ENCODE measurements around the gene TOR1AIP1.

TOR1AIP1 gene

GRCh38 chr1:179881642-179882252 is 338 bp upstream of the TOR1AIP1 start:
- no peak for DNase-seq

DNA sequence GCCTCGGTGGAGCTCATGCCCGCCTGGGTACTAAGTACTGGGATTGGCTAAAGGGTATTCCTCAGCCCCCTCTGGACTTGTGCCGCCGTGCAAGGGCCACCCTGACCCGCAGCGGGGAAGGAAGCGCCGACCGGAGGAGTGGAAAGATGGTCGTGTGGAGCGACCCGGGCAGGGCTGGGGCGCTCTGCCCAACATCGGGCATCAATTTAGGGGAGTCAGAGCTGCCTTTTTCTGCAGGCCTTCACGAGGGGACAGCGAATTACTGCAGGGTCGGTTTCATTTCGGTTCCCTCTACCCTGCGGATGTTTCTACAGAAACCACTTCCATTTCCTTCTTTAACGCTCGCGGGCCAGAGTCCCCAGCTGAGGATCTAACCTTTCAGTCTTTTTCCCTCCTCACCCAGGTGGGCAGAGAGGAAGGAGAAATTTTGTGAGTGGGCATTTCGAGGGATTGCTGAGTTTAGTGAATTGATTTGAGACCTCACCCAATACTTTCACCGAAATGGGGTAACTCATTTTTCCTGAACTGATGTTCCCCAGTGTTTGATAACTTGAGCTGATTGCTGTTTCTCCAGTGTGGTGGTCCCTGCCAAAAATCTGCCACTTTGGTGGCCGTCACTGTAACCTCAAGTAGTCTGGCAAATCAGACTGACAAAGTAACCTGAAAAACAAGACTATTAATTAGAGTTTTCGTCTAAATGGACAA is 1.1 kb downstream of the TOR1AIP1 start:
- DNase-seq, result no peak

DNA sequence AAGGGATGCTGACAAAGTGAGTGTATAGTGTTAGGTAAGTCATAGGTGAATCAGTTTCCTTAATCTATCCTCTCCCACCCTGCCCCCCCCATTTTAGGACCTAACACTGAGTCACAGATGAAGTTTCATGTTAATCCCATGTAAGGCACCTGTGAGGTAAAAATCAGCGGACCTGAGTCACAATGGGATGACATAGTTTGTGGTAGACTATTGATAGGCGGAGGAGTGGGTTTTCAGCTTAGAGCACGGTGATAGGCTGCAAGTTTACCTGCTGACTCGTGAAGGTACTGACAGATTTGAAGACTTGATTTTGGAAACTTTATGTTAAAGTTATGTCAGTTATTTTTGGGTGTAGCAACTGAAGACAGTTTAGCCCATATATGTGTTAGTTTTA is 1.7 kb downstream of the TOR1AIP1 start:
- no peak for DNase-seq

DNA sequence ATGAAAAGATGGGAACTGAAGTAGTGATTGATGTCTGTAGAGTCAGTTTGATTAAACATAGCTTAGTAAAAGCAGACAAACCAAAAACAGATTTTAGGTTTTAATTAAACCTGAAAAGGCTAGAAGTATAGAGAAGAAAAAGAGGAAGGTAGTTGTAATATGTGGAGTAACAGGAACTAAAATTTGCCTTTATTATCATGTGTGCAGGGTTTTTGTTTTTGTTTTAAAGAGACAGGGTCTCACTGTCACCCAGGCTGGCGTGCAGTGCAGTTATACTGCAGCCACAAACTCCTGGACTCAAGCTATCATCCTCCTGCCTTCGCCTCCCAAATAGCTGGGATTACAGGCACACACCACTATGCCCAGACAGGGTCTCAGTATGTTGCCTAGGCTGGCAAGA is 6.0 kb downstream of the TOR1AIP1 start:
- DNase-seq, result no peak

DNA sequence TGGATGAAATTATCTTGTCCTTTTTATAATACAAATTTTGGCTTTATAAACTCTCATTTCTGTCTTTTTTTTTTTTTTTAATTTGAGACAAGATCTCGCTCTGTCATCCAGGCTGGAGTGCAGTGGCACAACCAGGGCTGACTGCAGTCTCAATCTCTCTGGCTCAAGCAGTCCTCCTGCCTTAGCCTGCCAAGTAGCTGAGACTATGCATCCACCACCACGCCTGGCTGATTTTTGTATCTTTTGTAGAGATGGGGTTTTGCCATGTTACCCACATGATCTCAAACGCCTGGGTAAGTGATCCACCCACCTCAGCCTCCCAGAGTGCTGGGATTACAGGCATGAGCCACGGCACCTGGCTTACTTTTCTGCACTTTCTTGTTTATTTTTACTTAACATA is 7.5 kb downstream of the TOR1AIP1 start:
- no peak for DNase-seq

DNA sequence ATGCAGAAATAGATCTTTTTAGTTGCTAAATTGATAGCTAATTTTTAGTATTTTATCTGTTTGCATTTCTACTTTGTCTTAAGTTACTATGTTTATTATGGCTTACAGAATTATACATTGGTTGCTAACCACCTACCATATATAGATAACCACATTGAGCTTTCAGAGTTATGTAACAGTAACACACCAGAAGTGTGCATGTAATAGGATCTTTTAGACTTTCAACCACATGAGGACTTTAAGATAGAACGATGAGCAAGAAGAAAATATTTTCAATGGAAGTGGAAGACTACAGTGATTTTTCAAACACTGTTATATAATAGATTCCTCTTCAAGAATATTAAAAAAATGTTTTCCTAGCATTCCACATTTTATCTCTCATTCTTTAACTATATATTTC is 28.8 kb downstream of the TOR1AIP1 start:
- no peak for DNase-seq

GRCh38 chr1:179911812-179912211 is 29.7 kb downstream of the TOR1AIP1 start:
- no peak for DNase-seq

DNA sequence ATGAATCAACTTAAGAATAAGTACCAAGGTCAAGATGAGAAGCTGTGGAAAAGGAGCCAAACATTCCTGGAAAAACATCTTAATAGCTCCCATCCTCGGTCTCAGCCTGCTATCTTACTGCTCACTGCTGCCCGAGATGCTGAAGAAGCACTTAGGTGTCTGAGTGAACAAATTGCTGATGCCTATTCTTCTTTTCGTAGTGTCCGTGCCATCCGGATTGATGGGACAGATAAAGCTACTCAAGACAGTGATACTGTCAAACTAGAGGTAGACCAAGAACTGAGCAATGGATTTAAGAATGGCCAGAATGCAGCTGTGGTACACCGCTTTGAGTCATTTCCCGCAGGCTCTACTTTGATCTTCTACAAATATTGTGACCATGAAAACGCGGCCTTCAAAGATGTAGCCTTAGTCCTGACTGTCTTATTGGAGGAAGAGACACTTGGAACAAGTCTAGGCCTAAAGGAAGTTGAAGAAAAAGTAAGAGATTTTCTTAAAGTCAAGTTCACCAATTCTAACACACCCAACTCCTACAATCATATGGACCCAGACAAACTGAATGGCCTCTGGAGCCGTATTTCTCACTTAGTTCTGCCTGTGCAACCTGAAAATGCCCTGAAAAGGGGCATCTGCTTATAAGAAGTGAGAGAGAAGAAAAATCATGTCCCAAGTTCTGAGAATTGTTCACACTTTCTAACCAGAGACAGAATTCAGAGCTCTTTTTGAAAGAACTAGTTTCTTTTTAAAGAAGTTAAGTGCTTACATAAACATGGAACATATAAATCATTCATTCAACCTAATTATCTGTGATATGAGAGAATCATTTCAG is 35.7 kb downstream of the TOR1AIP1 start:
- DNase-seq, result no peak

DNA sequence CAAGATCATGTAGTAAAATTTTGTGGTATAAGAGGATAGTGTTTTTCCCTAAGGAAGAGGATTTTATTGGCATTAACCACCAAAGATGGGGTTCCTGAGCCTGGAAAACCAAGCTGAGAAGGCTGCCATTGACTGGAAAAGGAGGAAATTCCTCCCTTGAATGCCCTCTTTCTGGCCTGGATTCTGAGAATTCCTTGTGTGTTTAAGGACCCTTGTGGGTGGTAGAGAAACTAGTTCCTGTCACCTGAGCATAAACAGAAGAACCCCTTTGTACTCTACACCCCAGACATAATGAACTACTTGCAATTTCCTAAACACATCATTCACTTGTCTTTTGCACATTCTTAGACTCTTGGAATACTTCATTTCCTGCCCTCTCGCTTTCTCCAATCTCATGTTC is 39.4 kb downstream of the TOR1AIP1 start:
- no peak for DNase-seq

DNA sequence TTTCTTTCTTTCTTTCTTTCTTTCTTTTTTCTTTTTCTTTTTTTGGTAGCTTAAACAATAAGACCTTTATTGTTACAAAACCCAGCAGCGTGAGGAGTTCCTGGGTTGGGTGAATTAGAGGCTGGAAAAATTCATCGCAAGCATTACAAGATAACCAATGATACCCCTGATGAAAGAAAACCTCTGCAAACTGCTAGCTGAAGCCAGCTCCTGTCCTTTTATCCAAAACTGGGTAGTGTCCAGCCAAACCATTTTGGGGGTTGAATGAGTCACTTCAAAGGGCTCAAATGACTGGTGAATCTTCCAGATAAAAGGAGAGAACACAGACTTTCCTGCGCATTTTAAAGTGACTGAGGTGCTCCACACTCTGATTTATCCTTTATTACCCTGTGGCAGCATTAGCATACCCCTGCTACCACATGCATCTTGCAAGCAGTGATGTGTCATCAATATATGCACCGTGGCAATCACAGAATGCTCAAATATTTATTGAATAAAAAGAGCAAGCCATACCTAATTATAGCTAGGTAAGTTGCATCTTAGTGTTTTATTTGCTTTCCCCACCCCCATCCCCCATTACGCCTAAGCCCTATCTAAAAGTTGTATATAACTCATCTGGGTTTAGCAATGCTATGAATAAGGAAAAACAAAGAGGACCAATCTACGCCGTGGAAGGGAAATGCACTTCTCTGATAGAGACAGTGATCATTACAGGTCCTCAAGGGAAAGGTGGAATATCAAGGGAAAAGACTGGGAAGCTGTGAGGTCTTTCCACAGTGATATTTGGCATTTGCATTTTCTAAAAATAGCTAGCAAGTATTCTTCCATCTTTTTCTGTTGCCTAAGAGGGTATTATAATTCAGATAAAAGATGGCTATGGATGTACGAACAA is 40.1 kb downstream of the TOR1AIP1 start:
- DNase-seq, result no peak

GRCh38 chr1:179923029-179923428 is 40.9 kb downstream of the TOR1AIP1 start:
- no peak for DNase-seq

GRCh38 chr1:179924268-179924667 is 42.2 kb downstream of the TOR1AIP1 start:
- no peak for DNase-seq

DNA sequence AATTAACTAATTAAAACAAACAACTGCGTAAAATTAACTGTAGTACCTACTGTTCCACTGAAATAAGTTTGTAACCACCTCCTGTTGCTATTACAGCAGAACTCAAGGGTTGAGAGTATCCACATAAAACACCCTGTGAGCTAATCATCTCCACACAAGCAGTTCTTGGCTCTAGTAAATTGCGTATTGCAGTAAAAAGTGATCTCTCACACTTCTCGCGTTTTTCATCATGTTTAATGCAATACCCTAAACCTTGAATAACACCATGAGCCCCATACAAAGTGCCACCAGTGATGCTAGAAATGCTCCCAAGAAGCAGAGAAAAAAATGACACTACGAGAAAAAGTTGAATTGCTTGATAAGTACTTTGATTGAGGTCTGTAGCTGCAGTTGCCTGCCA is 43.2 kb downstream of the TOR1AIP1 start:
- DNase-seq, result no peak

DNA sequence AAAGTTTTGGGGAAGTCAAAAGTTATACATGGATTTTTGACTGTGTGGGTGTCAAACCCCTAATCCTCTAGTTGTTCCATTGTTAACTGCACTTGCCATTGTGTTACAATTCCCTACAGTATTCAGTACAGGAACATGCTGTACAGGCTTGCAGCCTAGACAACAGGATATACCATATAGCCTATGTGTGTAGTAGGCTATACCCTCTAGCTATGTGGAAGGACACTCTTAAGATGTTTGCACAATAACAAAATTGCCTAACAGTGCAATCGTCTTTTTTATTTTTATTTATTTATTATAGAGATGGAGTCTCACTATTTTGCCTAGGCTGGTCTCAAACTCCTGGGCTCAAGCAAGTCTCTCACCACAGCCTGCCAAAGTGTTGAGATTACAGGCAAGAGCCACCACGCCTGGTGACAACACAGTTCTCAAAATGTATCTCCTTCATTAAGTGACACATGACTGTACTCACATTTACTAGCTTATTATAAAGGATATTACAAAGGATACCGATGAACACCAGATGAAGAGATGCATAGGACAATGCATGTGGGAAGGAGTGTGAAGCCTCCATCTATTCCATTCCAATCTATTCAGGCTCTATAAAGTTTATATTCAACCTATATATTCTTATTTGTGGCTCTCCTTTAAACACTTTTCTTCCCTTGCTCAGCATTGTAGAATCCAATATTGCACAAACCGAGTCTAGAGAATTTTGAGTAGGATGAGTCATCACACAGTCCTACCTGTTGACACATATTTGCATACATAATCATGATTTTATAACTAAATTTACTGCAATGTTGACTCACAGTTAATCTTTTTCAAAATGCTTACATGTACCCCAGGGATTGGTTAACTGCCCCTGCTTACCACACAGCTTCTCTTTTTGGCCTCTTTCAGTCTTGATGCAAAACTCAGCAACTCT is 44.1 kb downstream of the TOR1AIP1 start:
- DNase-seq, result peak; percentile 10

DNA sequence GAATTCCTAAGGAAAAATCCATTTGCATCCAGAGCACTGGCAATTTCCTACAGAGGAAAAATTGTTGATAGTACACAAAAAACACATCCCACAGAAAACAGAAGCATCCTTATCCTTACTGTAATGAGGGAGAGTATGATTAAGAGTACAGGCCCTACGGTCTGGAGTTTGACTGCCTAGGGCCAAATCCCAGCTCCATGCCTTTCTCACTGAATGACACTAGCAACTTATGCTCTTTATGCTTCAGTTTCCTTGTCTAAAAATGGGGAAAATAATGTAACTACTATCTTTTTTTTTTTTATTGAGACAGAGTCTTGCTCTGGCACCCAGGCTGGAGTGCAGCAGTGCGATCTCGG is 44.7 kb downstream of the TOR1AIP1 start:
- DNase-seq, result no peak

- DNase-seq, result no peak
These were observed 48.1 kb downstream of the TOR1AIP1 start for GRCh38 chr1:179929955-179930798.

DNA sequence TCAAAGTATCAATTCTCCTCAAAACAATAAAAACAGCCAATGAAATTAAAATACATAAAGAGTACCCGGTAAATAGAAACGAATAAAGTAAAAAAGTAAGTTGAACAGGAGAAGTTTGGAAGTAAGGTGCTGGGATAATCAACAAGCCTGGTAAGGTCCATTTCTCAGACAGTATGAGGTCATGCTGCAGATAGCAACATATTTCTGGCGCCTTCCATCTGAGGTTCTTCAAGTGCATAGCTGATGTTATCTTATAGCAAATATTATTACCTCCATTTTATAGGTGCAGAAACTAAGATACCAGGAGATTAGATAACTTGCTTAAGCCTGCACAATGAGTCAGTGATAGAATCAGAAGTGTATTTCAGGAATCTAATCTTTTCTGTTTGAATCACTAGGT is 48.8 kb downstream of the TOR1AIP1 start:
- no peak for DNase-seq

GRCh38 chr1:179933219-179933618 is 51.1 kb downstream of the TOR1AIP1 start:
- DNase-seq, result no peak

DNA sequence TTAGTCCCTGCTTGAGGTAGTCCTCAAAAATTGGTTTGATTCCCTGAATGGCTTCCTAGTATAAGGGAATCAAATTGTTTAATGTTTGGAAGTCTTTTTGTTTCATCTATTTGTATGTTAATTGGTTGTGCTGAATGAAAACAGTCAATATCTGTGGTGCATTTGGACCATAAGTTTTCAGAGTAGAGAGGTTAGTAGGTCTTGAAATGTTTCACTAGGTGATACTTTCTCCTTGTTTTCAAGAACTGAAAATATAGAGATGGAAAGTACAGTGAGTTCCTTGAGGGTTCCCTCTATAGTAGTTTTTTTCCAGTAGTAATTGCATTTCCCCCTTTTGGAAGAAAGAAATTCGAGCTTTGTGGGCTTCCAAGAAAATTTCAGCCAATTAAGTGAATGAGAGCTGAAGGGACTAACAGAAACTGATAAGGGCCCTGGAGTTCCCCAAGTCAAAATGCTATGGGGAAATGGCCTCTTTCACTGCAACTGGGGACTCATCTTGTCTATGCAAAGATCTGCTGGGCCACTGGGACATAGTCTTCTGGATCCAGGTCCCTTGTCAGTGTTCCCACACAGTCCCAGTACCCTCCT is 53.9 kb downstream of the TOR1AIP1 start:
- DNase-seq, result no peak

- no peak for DNase-seq
These were observed 55.7 kb downstream of the TOR1AIP1 start for GRCh38 chr1:179937668-179938254.

All from T1000 (cell line).